Measurements from ENCODE around the gene UFC1. TPM values are rescaled to one million over a fixed set of nuclear protein-coding genes. Genes with fewer than 3 reads are reported as not detected.

Gene UFC1
- total and polyA plus RNA-seq, 2 of the 13 experiments (the other 11 are each of a cell fraction or from before 2014, with no cell fraction given): 72.8 to 85.2 TPM

DNA sequence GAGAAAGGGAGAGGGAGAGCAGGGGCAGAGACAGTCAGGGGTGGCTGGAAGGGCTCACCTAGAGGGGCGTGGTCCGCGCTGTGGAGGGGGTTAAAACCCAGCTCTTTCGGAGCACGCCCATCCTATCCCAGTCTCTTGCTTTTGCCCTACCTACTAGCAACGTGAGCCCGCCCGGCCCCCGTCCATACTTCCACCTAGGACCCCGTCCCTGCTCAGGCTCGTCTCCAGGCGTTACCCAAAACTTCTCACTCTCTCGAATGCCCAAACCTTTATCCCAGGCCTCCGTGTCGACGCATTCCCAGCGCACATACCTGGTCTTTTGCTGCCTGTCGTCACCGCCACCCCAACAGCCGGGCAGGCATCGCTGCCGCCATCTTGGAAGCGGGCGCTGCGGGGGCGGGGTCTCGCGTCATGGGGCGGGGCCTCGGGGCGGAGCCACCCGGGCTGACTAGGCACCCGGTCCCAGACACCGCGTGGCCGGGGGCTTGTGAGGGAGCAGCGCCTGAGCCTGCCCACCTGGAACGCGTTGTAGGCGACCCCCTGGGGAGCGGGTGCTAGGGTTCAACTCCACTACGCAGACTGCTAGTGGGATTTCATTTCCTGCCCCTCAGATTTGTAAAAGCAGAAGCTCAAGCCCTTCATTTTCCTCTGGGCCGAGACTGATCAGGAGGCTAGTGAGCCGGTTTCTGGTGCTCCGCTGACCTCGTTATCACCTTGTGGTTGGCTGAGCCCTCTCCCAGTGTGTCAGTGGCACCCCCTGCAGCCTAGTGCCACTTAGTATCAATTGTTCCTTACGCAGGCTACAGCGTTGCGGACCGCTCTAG lies 23.5 kb downstream of the UFC1 start, which contains the start of gene B4GALT3 (continued):
- no peak for TF ChIP-seq CEBPB (IDR thresholded peaks at IDR 0.05; ENCODE audit: borderline replicate concordance, low read depth, low read length)
- TF ChIP-seq ZNF383 (CRISPR knock-in tag; IDR thresholded peaks at IDR 0.05; ENCODE audit: borderline replicate concordance): no peak
- TF ChIP-seq ZNF253 (CRISPR knock-in tag; IDR thresholded peaks at IDR 0.05; ENCODE audit: borderline replicate concordance): 0 out of 2 replicates have a peak, but pooled peaks have one; percentile 42
- TF ChIP-seq ZNF549 (CRISPR knock-in tag; IDR thresholded peaks at IDR 0.05): no peak
- peak; percentile 94 for TF ChIP-seq ZMAT3 (CRISPR knock-in tag; conservative IDR thresholded peaks at IDR 0.05)
- TF ChIP-seq ZNF431 (CRISPR knock-in tag; IDR thresholded peaks at IDR 0.05; ENCODE audit: borderline replicate concordance, low read depth): no peak; the same call in 1 of the 2 replicates
- TF ChIP-seq ZNF547 (CRISPR knock-in tag; IDR thresholded peaks at IDR 0.05): 0 out of 2 replicates have a peak, but pooled peaks have one; percentile 40
- no peak for TF ChIP-seq REXO4 (CRISPR knock-in tag; IDR thresholded peaks at IDR 0.05; ENCODE audit: borderline replicate concordance)
- peak; percentile 44; the same call in 1 of the 2 replicates for TF ChIP-seq ZNF878 (CRISPR knock-in tag; IDR thresholded peaks at IDR 0.05)
- 0 out of 2 replicates have a peak, but pooled peaks have one; percentile 52 for TF ChIP-seq ZNF749 (CRISPR knock-in tag; IDR thresholded peaks at IDR 0.05; ENCODE audit: borderline replicate concordance)
- no peak for TF ChIP-seq ZSCAN30 (CRISPR knock-in tag; IDR thresholded peaks at IDR 0.05)
- TF ChIP-seq ADNP (CRISPR knock-in tag; IDR thresholded peaks at IDR 0.05): no peak
- no peak; the same call in 1 of the 2 replicates for TF ChIP-seq ZFP36L1 (CRISPR knock-in tag; IDR thresholded peaks at IDR 0.05)
- TF ChIP-seq GTF2F1 (IDR thresholded peaks at IDR 0.05; ENCODE audit: low read length): no peak
- TF ChIP-seq PHF21A (CRISPR knock-in tag; IDR thresholded peaks at IDR 0.05): peak; percentile 75
- TF ChIP-seq KMT2A (CRISPR knock-in tag; IDR thresholded peaks at IDR 0.05): peak; percentile 69; the same call in 1 of the 2 replicates
- TF ChIP-seq NCOA2 (CRISPR knock-in tag; IDR thresholded peaks at IDR 0.05): peak; percentile 41; the same call in 1 of the 2 replicates
- no peak for TF ChIP-seq ZNF138 (CRISPR knock-in tag; IDR thresholded peaks at IDR 0.05; ENCODE audit: low read depth)
- TF ChIP-seq KLF15 (CRISPR knock-in tag; IDR thresholded peaks at IDR 0.05; ENCODE audit: borderline replicate concordance): no peak; the same call in 1 of the 2 replicates
- TF ChIP-seq ZNF816 (CRISPR knock-in tag; IDR thresholded peaks at IDR 0.05; ENCODE audit: borderline replicate concordance): no peak
- TF ChIP-seq ZNF282 (IDR thresholded peaks at IDR 0.05; ENCODE audit: partially characterized antibody): no peak
- TF ChIP-seq TBP (CRISPR knock-in tag; IDR thresholded peaks at IDR 0.05): no peak
- TF ChIP-seq, protein P1, sequence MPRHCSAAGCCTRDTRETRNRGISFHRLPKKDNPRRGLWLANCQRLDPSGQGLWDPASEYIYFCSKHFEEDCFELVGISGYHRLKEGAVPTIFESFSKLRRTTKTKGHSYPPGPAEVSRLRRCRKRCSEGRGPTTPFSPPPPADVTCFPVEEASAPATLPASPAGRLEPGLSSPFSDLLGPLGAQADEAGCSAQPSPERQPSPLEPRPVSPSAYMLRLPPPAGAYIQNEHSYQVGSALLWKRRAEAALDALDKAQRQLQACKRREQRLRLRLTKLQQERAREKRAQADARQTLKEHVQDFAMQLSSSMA (CRISPR knock-in tag; IDR thresholded peaks at IDR 0.05): peak; percentile 89
- peak; percentile 86; the same call in 1 of the 2 replicates for TF ChIP-seq TGIF2 (CRISPR knock-in tag; IDR thresholded peaks at IDR 0.05)
- peak; percentile 78; the same call in 1 of the 2 replicates for TF ChIP-seq CAMTA2 (CRISPR knock-in tag; IDR thresholded peaks at IDR 0.05; ENCODE audit: borderline replicate concordance)
- TF ChIP-seq NBN (conservative IDR thresholded peaks at IDR 0.05): no peak
- TF ChIP-seq ZNF343 (CRISPR knock-in tag; IDR thresholded peaks at IDR 0.05): peak; percentile 88; the same call in 1 of the 2 replicates
- peak; percentile 86; the same call in 1 of the 2 replicates for TF ChIP-seq ZNF891 (CRISPR knock-in tag; IDR thresholded peaks at IDR 0.05)
- TF ChIP-seq HMG20B (CRISPR knock-in tag; conservative IDR thresholded peaks at IDR 0.05): no peak
- TF ChIP-seq ETV6 (CRISPR knock-in tag; conservative IDR thresholded peaks at IDR 0.05): peak; percentile 56; the same call in 1 of the 2 replicates
- TF ChIP-seq ZBTB38 (CRISPR knock-in tag; IDR thresholded peaks at IDR 0.05): peak; percentile 30; the same call in 1 of the 2 replicates

Data from HepG2 (cell line).